Epithelial cell of esophagus (primary cell): ENCODE data around the gene PLCB1.

Experiments
- DNase-seq: peaks from one replicate; pipeline ENCODE4 v3.0.0; 2010; ENCODE audit warnings: low read depth
- H3K4me3 ChIP-seq: 2 replicates; pipeline ENCODE4 v1.5.1; 2011; ENCODE audit warnings: mild to moderate bottlenecking, low read length, control low read depth
- CTCF ChIP-seq: IDR thresholded peaks from 2 replicates; pipeline ENCODE4 v1.5.1; 2011; ENCODE audit warnings: low read depth, mild to moderate bottlenecking, low read length, control low read depth, inconsistent platforms; ENCODE audit not compliant: insufficient read depth; ENCODE audit errors: missing control alignments

The PLCB1 gene

GRCh38 chr20:8711501-8711900, 579.4 kb downstream of the PLCB1 start:
- no peak for TF ChIP-seq CTCF
- no peak overlapping the region for H3K4me3 ChIP-seq
- no peak for DNase-seq

- DNase-seq = no peak
- no peak overlapping the region for H3K4me3 ChIP-seq
- no peak for TF ChIP-seq CTCF
These were observed 582.1 kb downstream of the PLCB1 start for GRCh38 chr20:8714206-8714605.

GRCh38 chr20:8718279-8718678, 586.2 kb downstream of the PLCB1 start:
- no peak for DNase-seq
- TF ChIP-seq CTCF = no peak
- no peak overlapping the region for H3K4me3 ChIP-seq

DNA sequence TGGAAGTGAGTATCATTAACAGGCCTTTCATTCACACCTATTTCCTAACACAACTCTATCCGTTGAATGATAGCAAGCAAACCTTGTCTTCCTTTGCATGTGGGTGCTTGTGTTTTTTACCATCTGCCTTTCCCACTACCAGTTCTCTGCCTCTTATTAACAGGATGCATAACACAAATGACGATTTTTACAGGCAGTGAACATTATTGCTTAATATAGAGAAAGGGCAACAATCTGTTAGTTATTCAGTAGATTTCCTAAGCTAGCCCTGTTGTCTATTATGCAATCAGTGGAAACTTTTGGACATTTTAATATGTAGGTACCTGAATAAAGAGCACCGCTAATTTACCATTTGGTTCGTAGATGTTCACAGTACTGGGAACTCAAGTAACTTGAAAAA, 588.0 kb downstream of the PLCB1 start:
- H3K4me3 ChIP-seq = no peak overlapping the region
- no peak for TF ChIP-seq CTCF
- no peak for DNase-seq

DNA sequence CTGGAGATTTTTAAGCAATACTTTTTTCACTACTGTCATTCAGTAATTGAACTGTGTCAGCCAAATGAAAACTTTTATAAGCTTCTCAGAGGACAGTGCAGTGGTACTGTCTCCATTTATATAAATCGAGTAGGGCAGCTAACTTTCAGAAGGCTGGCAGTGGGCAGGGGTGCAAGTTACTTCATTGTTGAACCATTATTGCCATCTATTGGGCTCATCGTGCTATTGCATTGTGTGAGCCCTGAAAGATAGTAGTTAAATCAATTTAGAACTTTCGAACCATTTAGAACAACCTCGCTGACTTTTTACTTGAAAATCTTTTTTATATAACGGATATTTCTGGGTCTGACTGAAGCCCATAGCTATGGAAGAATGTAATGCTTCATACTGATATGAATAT, 589.0 kb downstream of the PLCB1 start:
- H3K4me3 ChIP-seq = no peak overlapping the region
- DNase-seq = peak; percentile 61
- TF ChIP-seq CTCF = peak; percentile 72

DNA sequence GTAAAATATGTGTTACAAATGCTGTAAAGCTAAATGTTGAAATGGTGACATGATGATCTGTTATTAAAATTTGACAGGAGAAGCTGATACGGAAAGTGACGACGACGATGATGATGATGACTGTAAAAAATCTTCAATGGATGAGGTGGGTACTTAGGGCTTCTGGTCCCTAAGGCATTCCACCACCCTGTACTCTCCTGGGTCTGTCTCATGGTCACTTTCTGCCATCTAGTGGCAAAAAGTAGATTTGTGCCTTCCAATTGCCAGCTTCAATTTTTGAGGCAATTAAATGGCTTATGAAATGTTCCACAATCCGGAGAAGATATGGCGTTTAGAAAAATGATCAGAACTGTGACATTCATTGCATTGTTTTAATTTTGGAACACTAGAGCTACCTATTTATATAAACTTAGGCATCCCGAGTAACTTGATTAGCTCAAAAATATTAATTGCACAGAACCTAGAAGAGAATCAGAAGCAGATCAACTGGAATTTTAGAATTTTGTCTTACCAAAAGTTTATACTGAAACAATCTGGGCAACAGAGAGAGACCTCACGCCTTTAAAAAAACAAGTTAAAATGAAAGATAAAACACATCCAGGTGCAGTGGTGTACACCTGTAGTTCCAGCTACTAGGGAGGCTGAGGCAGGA, 590.3 kb downstream of the PLCB1 start:
- no peak overlapping the region for H3K4me3 ChIP-seq
- peak; percentile 88 for TF ChIP-seq CTCF
- DNase-seq = peak; percentile 71

DNA sequence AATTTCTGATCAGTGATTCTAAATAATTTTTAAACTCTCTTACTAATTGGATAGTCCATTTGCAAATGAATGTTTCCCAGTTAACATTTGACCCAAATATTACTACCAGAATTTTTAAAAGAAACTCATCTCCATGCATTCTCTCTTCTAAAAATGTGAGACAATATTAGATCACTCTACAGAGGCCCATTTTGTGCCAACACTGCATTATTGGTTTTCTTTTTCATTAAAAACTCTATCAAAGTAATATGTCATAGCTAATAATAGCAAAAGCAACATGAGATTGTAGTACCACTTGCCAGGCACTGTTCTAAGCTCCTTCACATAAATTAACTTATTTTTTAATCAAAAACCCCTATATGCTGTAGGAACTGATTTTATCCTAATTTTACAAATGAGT, 591.2 kb downstream of the PLCB1 start:
- no peak for TF ChIP-seq CTCF
- no peak for DNase-seq
- no peak overlapping the region for H3K4me3 ChIP-seq
